Iris pigment epithelial cell (primary cell): ENCODE results near the gene RNF214.
"Not testable (repeated sequence)": the region's sequence is repeated elsewhere in the genome, so short reads cannot be mapped to it uniquely, and the experiment has no call there.

Experiments
- DNase-seq: peaks from one replicate; pipeline ENCODE4 v3.0.0-alpha.2; 2011; ENCODE audit warnings: low read depth

The RNF214 gene

GRCh38 chr11:117315285-117316196 is 83.1 kb downstream of the RNF214 start:
- DNase-seq = no peak

- DNase-seq = peak; percentile 78
Observed at GRCh38 chr11:117316197-117316961, 83.9 kb downstream of the RNF214 start, which contains the start of gene BACE1. BACE1 (minus strand) TSS chr11:117316256; CDS start chr11:117315795, 461 bp downstream.

- DNase-seq = no peak
Observed at GRCh38 chr11:117318738-117319137, 86.3 kb downstream of the RNF214 start.

- DNase-seq = peak; percentile 71
Observed at GRCh38 chr11:117319214-117319840, 86.9 kb downstream of the RNF214 start.

GRCh38 chr11:117327255-117327566 is 94.7 kb downstream of the RNF214 start:
- not testable (repeated sequence) for DNase-seq

GRCh38 chr11:117327567-117328374 is 95.3 kb downstream of the RNF214 start, which contains the start of gene CEP164:
CEP164 (plus strand) TSS chr11:117327854; CDS start chr11:117338587, 10,733 bp downstream.
- DNase-seq = peak; percentile 99

- peak; percentile 68 for DNase-seq
Observed at GRCh38 chr11:117328375-117329010, 96.0 kb downstream of the RNF214 start.

GRCh38 chr11:117332843-117333242 is 100.4 kb downstream of the RNF214 start:
- DNase-seq = no peak

GRCh38 chr11:117333917-117334316 is 101.4 kb downstream of the RNF214 start:
- DNase-seq = no peak

GRCh38 chr11:117334896-117335295 is 102.4 kb downstream of the RNF214 start:
- no peak for DNase-seq

GRCh38 chr11:117335399-117335798 is 102.9 kb downstream of the RNF214 start:
- no peak for DNase-seq
